GM12873 (cell line): ENCODE results near the gene TNFSF4.

Experiments used
- TF ChIP-seq, protein P1 (sequence below): IDR thresholded peaks from 2 replicates; pipeline ENCODE4 v1.5.1; 2012; ENCODE audit warnings: low read depth, mild to moderate bottlenecking, moderate library complexity, low read length, control low read depth; ENCODE audit not compliant: insufficient read depth; ENCODE audit errors: missing control alignments

The TNFSF4 gene

DNA sequence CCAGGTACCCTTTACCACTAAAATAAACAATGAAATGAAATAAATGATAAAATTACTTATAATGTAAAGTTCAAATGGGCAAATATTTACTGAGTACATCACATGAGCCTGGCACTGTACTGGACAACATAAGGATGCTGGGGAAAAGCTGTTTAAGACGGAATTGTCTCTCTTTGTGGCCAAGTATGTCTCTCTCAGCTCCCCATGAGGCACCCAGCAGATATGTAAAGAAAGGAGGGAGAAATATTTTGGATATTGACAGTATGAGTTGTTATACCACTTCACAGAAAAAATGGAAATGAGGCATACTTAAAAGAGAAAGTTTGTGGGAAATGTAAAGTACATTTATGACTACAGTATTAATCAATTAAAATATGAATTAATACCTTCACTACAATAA, 1.0 kb upstream of the TNFSF4 start:
- TF ChIP-seq, protein P1, sequence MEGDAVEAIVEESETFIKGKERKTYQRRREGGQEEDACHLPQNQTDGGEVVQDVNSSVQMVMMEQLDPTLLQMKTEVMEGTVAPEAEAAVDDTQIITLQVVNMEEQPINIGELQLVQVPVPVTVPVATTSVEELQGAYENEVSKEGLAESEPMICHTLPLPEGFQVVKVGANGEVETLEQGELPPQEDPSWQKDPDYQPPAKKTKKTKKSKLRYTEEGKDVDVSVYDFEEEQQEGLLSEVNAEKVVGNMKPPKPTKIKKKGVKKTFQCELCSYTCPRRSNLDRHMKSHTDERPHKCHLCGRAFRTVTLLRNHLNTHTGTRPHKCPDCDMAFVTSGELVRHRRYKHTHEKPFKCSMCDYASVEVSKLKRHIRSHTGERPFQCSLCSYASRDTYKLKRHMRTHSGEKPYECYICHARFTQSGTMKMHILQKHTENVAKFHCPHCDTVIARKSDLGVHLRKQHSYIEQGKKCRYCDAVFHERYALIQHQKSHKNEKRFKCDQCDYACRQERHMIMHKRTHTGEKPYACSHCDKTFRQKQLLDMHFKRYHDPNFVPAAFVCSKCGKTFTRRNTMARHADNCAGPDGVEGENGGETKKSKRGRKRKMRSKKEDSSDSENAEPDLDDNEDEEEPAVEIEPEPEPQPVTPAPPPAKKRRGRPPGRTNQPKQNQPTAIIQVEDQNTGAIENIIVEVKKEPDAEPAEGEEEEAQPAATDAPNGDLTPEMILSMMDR: no peak

DNA sequence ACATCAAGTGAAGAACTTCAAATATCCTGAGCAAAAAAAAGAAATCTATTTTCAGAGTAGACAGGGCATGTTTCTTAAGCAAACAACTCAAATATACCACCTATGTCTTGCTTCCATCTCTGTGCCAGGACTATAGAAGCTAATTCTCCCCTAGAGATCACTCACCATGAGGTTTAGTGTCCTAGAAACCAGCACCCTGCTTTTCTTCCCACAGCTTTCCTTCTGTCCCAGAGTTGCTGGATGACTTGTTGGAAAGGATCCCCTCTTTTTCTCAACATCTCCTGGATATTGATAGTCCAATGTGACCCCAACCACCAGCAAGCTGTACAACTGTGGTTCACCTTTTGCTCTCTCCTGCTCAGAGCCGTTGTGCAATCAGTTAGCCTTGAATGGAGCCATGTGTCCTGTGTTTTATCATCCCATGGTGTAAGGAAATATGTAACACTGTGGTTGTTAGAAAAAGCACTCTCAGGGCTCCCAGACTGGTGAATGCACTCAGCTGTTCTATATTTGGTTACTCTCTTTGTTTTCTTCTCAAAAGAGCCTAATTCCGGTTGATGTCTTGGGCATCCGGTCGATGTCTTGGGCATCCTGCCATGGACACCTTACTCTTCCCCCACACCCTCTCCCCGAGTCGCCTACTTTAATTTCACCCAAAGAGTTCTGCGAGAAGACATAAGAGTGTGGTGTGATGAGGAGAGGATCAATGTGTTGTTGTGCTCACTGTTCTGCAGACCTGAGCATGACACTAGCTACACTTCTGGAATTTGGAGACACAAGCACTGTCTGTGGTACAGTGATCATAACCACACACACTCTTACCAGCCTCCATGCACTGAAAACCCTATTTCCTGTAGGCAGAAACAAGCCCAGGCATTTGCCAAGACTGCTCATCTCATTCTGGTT, 1.7 kb downstream of the TNFSF4 start:
- TF ChIP-seq, protein P1: no peak

DNA sequence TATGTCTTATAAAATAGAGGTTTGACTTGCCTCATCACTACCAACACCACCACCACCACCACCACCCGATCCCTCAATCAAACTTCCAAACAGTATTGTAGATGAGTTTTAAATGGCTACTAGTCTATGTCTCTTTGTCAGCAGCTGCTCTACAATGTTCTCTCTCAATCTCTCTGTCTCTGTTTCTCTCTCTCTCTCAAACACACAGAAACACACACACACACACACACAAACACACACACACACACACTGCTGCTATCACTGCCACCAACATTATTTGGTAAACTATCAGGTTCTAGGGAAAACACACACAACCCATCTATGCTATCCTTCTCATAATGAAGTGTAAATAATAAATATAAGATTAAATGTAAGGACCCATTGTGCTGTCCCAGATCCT, 2.4 kb downstream of the TNFSF4 start:
- TF ChIP-seq, protein P1: no peak

DNA sequence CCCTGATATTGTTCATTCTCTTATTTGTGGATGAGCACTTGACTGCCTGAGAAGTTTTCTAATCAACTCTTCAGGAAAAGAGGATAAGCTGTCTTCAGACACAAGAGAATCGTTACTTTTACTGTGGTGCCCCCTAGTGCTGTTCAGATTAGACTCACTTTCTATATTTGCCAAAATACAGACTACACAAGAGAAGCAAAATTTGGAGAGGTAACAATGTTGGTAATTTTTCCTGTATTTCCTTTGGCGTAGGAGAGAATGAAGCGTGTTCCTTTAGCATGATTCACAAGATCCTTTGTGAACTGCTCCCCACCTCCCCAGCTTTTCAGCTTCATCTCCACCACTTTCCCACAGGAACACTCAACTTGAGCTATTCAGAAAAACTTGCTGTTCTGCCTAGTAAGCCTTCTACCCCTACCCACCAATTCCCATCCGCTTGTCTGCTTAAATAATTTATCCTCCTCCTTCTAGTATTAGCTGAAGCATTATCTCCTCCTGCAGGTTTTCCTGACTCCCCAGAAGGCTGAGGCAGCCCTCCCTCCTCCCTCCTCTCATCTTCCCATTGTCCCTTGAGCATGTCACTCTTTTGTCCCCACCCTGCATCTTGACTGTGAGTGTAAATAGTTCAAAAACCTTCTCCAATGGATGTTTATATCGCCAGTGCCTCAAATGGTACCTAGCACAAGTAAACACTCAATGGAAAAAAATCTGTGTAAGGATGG, 4.5 kb downstream of the TNFSF4 start:
- TF ChIP-seq, protein P1: peak; percentile 55

DNA sequence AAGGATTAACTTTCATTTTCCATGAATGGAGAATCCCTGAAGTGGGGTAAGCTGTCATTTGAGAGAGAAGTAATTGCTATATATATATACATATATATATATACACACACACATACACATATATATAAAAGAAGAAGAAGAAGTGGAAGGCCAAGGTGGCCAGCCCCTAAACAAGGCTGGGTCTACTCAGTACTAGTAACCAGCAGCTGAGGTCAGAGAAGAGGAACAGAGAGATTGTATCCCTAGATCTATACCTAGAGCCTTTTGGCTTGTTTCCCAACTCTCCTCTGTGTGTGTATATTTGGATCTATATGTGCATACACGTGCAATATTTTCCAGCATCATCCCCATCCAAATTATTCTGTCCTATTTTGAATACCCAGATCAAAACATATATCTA, 5.2 kb downstream of the TNFSF4 start:
- TF ChIP-seq, protein P1: no peak

DNA sequence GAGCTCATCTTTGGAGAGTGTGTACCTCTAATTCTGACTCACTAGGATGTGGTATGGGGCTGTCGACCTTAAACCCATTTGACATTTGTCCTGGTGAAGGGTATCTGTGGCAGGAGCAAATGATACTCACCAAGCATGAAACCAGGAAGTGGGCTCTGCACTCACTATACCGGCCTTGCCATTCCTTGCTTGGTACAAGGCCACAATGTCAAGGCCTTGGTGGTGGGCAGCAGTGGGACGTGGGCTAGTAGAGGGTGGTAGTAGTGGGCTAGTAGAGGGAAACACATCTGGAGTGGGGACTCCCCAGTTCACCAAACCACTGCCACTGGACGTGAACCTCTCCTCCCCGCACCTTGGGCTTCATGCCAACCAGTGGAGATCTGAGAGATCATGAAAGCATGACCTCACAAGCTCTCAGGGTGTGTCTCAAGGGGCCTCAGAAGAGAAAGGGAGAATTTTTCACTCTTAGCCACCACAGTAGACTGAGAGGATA, 11.5 kb downstream of the TNFSF4 start:
- TF ChIP-seq, protein P1: no peak

DNA sequence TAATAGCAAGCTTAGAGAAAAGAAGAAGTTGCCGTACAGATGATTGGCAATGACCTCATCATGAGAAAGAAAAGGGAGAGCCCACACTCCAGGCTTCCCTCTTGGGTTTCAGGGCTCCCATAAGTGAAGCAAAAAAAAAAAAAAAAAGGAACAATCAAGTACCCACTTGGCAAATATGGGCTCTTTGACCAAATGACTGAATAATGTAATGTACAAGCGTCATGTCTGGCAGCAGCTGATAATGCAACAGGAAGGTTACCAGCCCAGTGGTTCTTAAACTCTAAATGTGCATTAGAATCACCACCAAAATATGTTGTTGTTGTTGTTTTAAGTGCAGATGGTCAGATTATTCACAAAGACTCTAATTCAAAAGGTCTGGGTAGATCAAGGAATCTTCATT, 13.5 kb downstream of the TNFSF4 start:
- TF ChIP-seq, protein P1: no peak
